Lung (tissue), 12 donors: Measurements from ENCODE around the gene ATG5. TPM values are rescaled to one million over a fixed set of nuclear protein-coding genes. Genes with fewer than 3 reads are reported as not detected.
"Not testable (repeated sequence)": the region's sequence is repeated elsewhere in the genome, so short reads cannot be mapped to it uniquely, and the experiment has no call there.

Experiments used
- ATAC-seq: fragments of 200-7000 bp; cut with Tn5 transposase; one replicate; pipeline ENCODE4 v1.9.1; 2020; ENCODE audit warnings: moderate number of reproducible peaks; ENCODE audit not compliant: insufficient read depth, low FRiP score
- DNase-seq, 3 donors: peaks; one replicate each; pipeline ENCODE4 v3.0.0-alpha.2; 2013 to 2017
- H3K27ac ChIP-seq, 2 donors: one replicate each; pipeline ENCODE4 v1.5.1; 2013; ENCODE audit warnings: mild to moderate bottlenecking in 2 of 2, moderate library complexity in 2 of 2, control low read depth in 1 of 2, inconsistent platforms in 1 of 2, low read depth in 1 of 2, low read length in 1 of 2
- H3K27me3 ChIP-seq, 3 donors: one replicate each; pipeline ENCODE4 v1.5.1; 2013; ENCODE audit warnings: low read length in 2 of 3; ENCODE audit not compliant: control insufficient read depth in 3 of 3, insufficient read depth in 3 of 3
- H3K36me3 ChIP-seq, 4 donors: one replicate each; pipeline ENCODE4 v1.5.1; 2013; ENCODE audit warnings: low read length in 4 of 4, mild to moderate bottlenecking in 1 of 4, moderate library complexity in 1 of 4; ENCODE audit not compliant: control insufficient read depth in 4 of 4, insufficient read depth in 4 of 4
- H3K4me1 ChIP-seq, 5 donors: one replicate each; pipeline ENCODE4 v1.5.1; 2013; ENCODE audit warnings: low read length in 5 of 5, mild to moderate bottlenecking in 2 of 5, moderate library complexity in 1 of 5; ENCODE audit not compliant: control insufficient read depth in 5 of 5, insufficient read depth in 5 of 5
- H3K4me3 ChIP-seq: one replicate; pipeline ENCODE4 v1.5.1; 2013; ENCODE audit warnings: mild to moderate bottlenecking, control low read depth, moderate library complexity
- H3K9ac ChIP-seq, 2 donors: one replicate each; pipeline ENCODE4 v1.5.1; 2013; ENCODE audit warnings: low read length in 2 of 2, control low read depth in 1 of 2; ENCODE audit not compliant: insufficient read depth in 1 of 2
- H3K9me3 ChIP-seq, 4 donors: one replicate each; pipeline ENCODE4 v1.5.1; 2013; ENCODE audit warnings: low read length in 3 of 4, mild to moderate bottlenecking in 1 of 4, moderate library complexity in 1 of 4; ENCODE audit not compliant: control insufficient read depth in 4 of 4, insufficient read depth in 3 of 4
- WGBS, 2 donors: extraction: QIAGEN DNeasy Blood & Tissue Kit; methylation state at CpG; one replicate each; pipeline ENCODE4 v1.1.7; 2013; 5-methylcytosine and 5-hydroxymethylcytosine counted together
- polyA plus RNA-seq, 2 donors: library from polyadenylated mRNA; stranded (reverse); fragments of 200-250 nt; gene quantifications; one replicate each; pipeline ENCODE4 v1.2.1, GENCODE V29; 2013
- total RNA-seq, 2 donors: library from RNA; depleted of rRNA in 1 of 2; stranded (reverse); fragments of >200 nt in 1 of 2; gene quantifications; one replicate each; pipeline ENCODE4 v1.2.1, GENCODE V29; 2014 to 2021
- TF ChIP-seq, protein P1 (sequence below): IDR thresholded peaks from 2 replicates; pipeline ENCODE4 v1.5.1; 2012; ENCODE audit warnings: mild to moderate bottlenecking; ENCODE audit errors: control extremely low read depth, extremely low read depth
- donor health status: control.
- donor health status: control.
- donor health status: Bipolar disorder and iron deficiency.
- donor health status: healthy.
- donor health status: DM: yes; HTN: yes; CAD: no.

ATG5 gene
- total and polyA plus RNA-seq, 4 donors, result 15.0 to 54.2 (median 22.3) TPM

DNA sequence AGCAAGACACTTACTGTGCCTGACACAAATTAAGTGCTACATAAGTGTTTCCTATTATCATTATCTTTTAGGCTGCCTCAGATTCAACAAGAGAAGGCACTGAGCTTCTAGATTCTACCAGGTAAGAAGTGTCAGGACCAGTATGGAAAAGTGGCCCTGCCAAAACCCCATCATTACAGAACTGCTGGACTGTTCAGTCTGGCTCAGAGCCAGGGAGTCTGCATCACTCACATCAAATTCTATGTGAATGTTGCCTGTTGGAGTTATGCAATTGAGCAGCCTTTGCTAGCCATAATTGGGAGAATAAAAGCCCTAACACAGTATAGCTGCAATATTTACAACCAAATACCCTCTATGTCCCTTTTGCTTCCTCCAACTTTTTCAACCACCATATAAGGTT is 70.9 kb downstream of the ATG5 start:
- Histone ChIP-seq H3K36me3 (no peaks in the 10 kb centered on the region), H3K27ac (no peak overlapping the region), H3K9me3 (no peaks in the 10 kb centered on the region), H3K4me1 (peaks cover 0 to 3% (median 0%) of the 10 kb centered on the region in 5 donors), H3K9ac (no peak overlapping the region), H3K4me3 (no peak overlapping the region), H3K27me3 (no peaks in the 10 kb centered on the region)
- no peak for ATAC-seq
- TF ChIP-seq, protein P1, sequence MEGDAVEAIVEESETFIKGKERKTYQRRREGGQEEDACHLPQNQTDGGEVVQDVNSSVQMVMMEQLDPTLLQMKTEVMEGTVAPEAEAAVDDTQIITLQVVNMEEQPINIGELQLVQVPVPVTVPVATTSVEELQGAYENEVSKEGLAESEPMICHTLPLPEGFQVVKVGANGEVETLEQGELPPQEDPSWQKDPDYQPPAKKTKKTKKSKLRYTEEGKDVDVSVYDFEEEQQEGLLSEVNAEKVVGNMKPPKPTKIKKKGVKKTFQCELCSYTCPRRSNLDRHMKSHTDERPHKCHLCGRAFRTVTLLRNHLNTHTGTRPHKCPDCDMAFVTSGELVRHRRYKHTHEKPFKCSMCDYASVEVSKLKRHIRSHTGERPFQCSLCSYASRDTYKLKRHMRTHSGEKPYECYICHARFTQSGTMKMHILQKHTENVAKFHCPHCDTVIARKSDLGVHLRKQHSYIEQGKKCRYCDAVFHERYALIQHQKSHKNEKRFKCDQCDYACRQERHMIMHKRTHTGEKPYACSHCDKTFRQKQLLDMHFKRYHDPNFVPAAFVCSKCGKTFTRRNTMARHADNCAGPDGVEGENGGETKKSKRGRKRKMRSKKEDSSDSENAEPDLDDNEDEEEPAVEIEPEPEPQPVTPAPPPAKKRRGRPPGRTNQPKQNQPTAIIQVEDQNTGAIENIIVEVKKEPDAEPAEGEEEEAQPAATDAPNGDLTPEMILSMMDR, result no peak
- DNase-seq, result peak in 2 of 3 donors; percentile 9 to 28

DNA sequence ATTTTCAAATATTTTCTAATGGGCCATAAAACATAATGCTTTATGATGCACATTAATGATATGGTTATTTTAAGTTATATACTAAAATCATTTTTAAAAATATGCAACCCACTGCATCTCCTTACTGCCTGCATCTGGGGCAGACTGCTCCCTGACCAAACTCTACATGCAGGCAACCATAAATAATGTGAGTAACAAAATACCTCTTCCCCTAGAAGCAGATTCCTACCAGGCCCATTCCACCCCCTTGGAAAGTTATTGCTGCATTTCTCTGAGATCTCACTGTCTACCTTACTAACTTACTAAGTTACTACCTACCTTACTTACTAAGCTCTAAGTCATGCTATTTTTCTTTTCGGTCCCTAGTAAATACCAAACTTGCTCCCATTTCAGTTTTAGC is 71.8 kb downstream of the ATG5 start:
- no peaks in the 10 kb centered on the region for H3K9me3 ChIP-seq
- ATAC-seq (no peak), DNase-seq (no peak)
- no peaks in the 10 kb centered on the region for H3K36me3 ChIP-seq
- no peak overlapping the region for H3K27ac ChIP-seq
- TF ChIP-seq, protein P1, result no peak
- H3K4me3 ChIP-seq, result no peak overlapping the region
- H3K4me1 ChIP-seq, result peaks cover 0 to 3% (median 0%) of the 10 kb centered on the region in 5 donors
- 98 to 99% methylated on average over 1 of the region's 1 CpG for WGBS, 2 donors
- no peaks in the 10 kb centered on the region for H3K27me3 ChIP-seq
- H3K9ac ChIP-seq, result no peak overlapping the region

DNA sequence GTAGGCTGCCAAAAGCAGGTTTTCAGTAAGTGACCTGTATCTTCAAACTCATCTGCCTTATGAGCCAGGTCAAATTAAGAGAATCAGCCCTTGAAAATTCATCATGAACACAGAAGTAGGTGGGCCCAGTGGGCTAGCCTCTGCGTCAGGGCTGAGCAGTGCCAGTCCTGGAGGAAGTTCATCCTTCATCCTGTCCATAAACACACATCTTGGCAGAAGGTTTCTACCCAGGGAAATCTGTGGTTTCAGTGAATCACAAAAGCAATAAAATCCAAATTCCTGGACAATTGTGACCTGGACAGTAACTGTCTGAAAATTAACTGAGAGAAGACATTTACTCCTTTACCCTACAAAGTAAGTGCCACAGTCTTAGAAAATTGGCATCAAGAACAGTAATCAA is 72.4 kb downstream of the ATG5 start:
- ATAC-seq (no peak), DNase-seq (no peak)
- TF ChIP-seq, protein P1, result no peak
- Histone ChIP-seq H3K9me3 (no peaks in the 10 kb centered on the region), H3K9ac (no peak overlapping the region), H3K4me3 (no peak overlapping the region), H3K27ac (no peak overlapping the region), H3K4me1 (peaks cover 0 to 3% (median 0%) of the 10 kb centered on the region in 5 donors), H3K36me3 (peaks cover 0 to 2% (median 0%) of the 10 kb centered on the region in 4 donors), H3K27me3 (no peaks in the 10 kb centered on the region)
- WGBS, 2 donors, result 67 to 68% methylated on average over 1 of the region's 1 CpG

DNA sequence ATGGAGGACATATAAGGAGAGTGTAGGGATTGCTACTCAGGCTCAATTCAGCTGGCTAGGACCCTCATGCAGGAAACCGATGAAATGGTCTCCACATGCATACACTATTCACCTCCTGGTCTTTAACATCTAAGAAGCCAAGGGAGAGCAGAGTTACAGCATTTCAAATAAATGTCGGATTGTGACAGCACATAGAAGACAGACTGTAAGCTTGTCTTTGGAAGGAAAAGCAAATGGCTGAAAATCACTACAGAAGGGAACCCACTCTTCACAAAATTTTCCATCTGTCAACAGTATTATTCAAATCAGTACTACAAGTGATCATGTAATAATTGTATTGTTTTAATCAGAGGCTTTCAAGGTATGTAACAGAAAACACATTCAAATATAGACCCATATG is 72.9 kb downstream of the ATG5 start:
- no peak overlapping the region for H3K4me3 ChIP-seq
- peaks cover 0 to 3% (median 1%) of the 10 kb centered on the region in 4 donors for H3K36me3 ChIP-seq
- TF ChIP-seq, protein P1, result no peak
- peaks cover 0 to 3% (median 0%) of the 10 kb centered on the region in 5 donors for H3K4me1 ChIP-seq
- H3K9ac ChIP-seq, result no peak overlapping the region
- WGBS, 2 donors, result 97 to 100% methylated on average over 2 of the region's 2 CpGs
- no peak for ATAC-seq
- no peak overlapping the region for H3K27ac ChIP-seq
- no peaks in the 10 kb centered on the region for H3K27me3 ChIP-seq
- no peaks in the 10 kb centered on the region for H3K9me3 ChIP-seq
- no peak for DNase-seq

DNA sequence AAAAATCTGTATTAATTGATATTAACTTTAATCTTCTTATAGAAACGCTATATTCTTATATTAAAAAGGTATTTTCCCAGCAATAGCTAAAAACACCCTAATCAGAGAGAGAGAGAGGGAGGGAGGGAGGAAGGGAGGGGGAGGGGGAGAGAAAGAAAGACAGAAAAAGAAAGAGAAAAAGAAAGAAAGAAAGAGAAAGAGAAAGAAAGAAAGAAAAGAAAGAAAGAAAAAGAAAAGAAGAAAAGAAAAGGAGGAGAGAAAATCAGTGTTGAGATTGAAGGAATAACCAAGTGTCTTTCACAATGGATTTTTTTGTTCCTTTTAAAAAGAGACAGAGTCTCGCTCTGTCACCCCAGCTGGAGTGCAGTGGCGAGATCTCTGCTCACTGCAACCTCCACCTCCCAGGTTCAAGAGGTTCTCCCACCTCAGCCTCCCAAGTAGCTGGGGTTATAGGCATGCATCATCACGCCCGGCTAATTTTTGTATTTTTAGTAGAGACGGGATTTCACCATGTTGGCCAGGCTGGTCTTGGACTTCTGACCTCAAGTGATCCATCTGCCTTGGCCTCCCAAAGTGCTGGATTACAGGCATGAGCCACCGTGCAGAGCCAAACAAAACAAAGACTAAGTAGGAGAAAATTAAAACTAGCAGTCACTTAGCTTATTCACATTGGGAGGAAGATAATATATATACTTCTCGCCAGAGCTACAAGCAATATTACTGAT is 73.9 kb downstream of the ATG5 start:
- ATAC-seq, H3K4me3 ChIP-seq, H3K4me1 ChIP-seq, H3K27ac ChIP-seq, H3K27me3 ChIP-seq, H3K9ac ChIP-seq, H3K9me3 ChIP-seq, H3K36me3 ChIP-seq, DNase-seq: not testable (repeated sequence)
- WGBS, 2 donors, result 92 to 96% methylated on average over 8 of the region's 8 CpGs
